Caco-2 (cell line): Measurements from ENCODE around the gene THOC2. TPM values are rescaled to one million over a fixed set of nuclear protein-coding genes. Genes with fewer than 3 reads are reported as not detected.

Experiments
- BruUV-seq: library from RNA; stranded (reverse); fragments of 400-500 nt; replicated peaks from 2 replicates; lab custom pipeline; 2021; lab: Mats Ljungman, UMichigan
- CTCF ChIA-PET: fragments of 300-600 bp; sonication (Branson Sonifier 250); formaldehyde crosslinking; loops from one replicate; lab custom pipeline; 2022; ENCODE audit warnings: antibody characterized with exemption; lab: Charles Lee
- POLR2A ChIA-PET: fragments of 300-600 bp; sonication (Branson Sonifier 250); formaldehyde crosslinking; loops from one replicate; lab custom pipeline; 2022; ENCODE audit warnings: antibody characterized with exemption; lab: Charles Lee
- DNase-seq, 2 experiments: peaks; one replicate each; pipeline versions ENCODE4 v3.0.0 to v3.0.0-alpha.2; 2020 to 2022
- H3K27me3 ChIP-seq: replicated peaks from 2 replicates; pipeline ENCODE4 v1.6.0; 2011; ENCODE audit warnings: low read length; ENCODE audit not compliant: control insufficient read depth, insufficient read depth
- H3K36me3 ChIP-seq: 2 replicates; pipeline ENCODE4 v1.5.1; 2011; ENCODE audit warnings: low read length; ENCODE audit not compliant: control insufficient read depth, insufficient read depth
- H3K4me1 ChIP-seq: fragments of 250-450 bp; sonication (Bioruptor Pico); 2 replicates; pipeline ENCODE4 v1.5.1; 2020; ENCODE audit warnings: mild to moderate bottlenecking
- H3K4me3 ChIP-seq: 2 replicates; pipeline ENCODE4 v1.5.1; 2011; ENCODE audit warnings: low read depth, mild to moderate bottlenecking, control low read depth, low read length
- H3K9me3 ChIP-seq: fragments of 250-450 bp; sonication (Bioruptor Pico); 2 replicates; pipeline ENCODE4 v1.5.1; 2020; ENCODE audit warnings: mild to moderate bottlenecking, moderate library complexity
- H3K27ac Mint-ChIP-seq: one replicate; pipeline ENCODE4 v1.8.0; 2022; ENCODE audit warnings: mixed read lengths; ENCODE audit not compliant: unreplicated experiment
- H3K27me3 Mint-ChIP-seq: one replicate; pipeline ENCODE4 v1.8.0; 2022; ENCODE audit warnings: mixed read lengths; ENCODE audit not compliant: insufficient read depth, unreplicated experiment
- H3K36me3 Mint-ChIP-seq: one replicate; pipeline ENCODE4 v1.8.0; 2022; ENCODE audit warnings: mild to moderate bottlenecking, mixed read lengths; ENCODE audit not compliant: insufficient read depth, unreplicated experiment
- H3K4me1 Mint-ChIP-seq: one replicate; pipeline ENCODE4 v1.8.0; 2022; ENCODE audit warnings: low read depth, mixed read lengths; ENCODE audit not compliant: unreplicated experiment
- H3K4me3 Mint-ChIP-seq: one replicate; pipeline ENCODE4 v1.8.0; 2022; ENCODE audit warnings: mild to moderate bottlenecking, moderate library complexity, mixed read lengths; ENCODE audit not compliant: unreplicated experiment
- H3K9me3 Mint-ChIP-seq: one replicate; pipeline ENCODE4 v1.8.0; 2022; ENCODE audit warnings: mixed read lengths; ENCODE audit not compliant: unreplicated experiment
- CTCF ChIP-seq, 2 experiments: fragments of 200-600 bp in 1 of 2; IDR thresholded peaks; 1 replicate in 1 of 2; 2 replicates in 1 of 2; pipeline versions ENCODE4 v1.5.1 to v1.8.0; 2011 to 2022; ENCODE audit warnings: antibody characterized with exemption in 1 of 2, control low read depth in 1 of 2, inconsistent platforms in 1 of 2, low read depth in 1 of 2, low read length in 1 of 2, mild to moderate bottlenecking in 1 of 2, moderate library complexity in 1 of 2; ENCODE audit not compliant: insufficient read depth in 1 of 2, severe bottlenecking in 1 of 2, unreplicated experiment in 1 of 2
- intact Hi-C: fragments of 100-400 bp; cut with micrococcal nuclease; formaldehyde crosslinking; loops from one replicate; pipeline ENCODE4 v1.10.0; 2022; ENCODE audit not compliant: unreplicated experiment
- total RNA-seq: library from RNA; stranded (reverse); gene quantifications from 2 replicates; pipeline ENCODE4 v1.2.3, GENCODE V29; 2022

Gene THOC2
- total RNA-seq, 1 experiment from 2014 or later, result 85.4 TPM

- BruUV-seq, result no TSS peak
- intact Hi-C loops, result no loop called here
- Histone ChIP-seq H3K4me1 (no peaks in the 10 kb centered on the region), H3K9me3 (no peaks in the 10 kb centered on the region), H3K36me3 (no peaks in the 10 kb centered on the region), H3K4me3 (no peak overlapping the region), H3K27me3 (no peaks in the 10 kb centered on the region)
- ChIA-PET POLR2A (no interaction called here), CTCF (no interaction called here)
- Mint-ChIP-seq H3K4me1 (no peaks in the 10 kb centered on the region), H3K9me3 (peaks cover 10% of the 10 kb centered on the region), H3K27me3 (no peaks in the 10 kb centered on the region), H3K4me3 (no peak overlapping the region), H3K27ac (no peak overlapping the region), H3K36me3 (no peaks in the 10 kb centered on the region)
- DNase-seq, result no peak
- TF ChIP-seq CTCF (IDR thresholded peaks at IDR 0.05; ENCODE audit: insufficient read depth in 1 of 2, low read depth in 1 of 2, low read length in 1 of 2, severe bottlenecking in 1 of 2, unreplicated experiment in 1 of 2), result no peak
Observed at GRCh38 chrX:123550829-123551228, 182.0 kb downstream of the THOC2 start.

Other genes starting within 250 kb of the THOC2 start
- gene XIAP, start 127.0 kb upstream of the THOC2 start, total RNA-seq, result 21.3 and 25.9 TPM in 2 replicates
- gene STAG2, start 228.7 kb upstream of the THOC2 start, total RNA-seq, result 65.1 and 67.6 TPM in 2 replicates